GM12878 (cell line): Measurements from ENCODE around the gene HEYL. TPM values are rescaled to one million over a fixed set of nuclear protein-coding genes. Genes with fewer than 3 reads are reported as not detected.

Experiments
- ATAC-seq: fragments of 200-7000 bp; cut with Tn5 transposase; 3 replicates; pipeline ENCODE4 v1.9.1; 2020; ENCODE audit warnings: mild to moderate bottlenecking, moderate library complexity
- BruUV-seq: library from RNA; stranded (reverse); fragments of 400-500 nt; replicated peaks from 2 replicates; lab custom pipeline; 2021; lab: Mats Ljungman, UMichigan
- CTCF ChIA-PET: fragments of 300-600 bp; sonication (Branson Sonifier 250); formaldehyde crosslinking; extraction: SDS; loops from one replicate; lab custom pipeline; 2021; ENCODE audit warnings: inconsistent platforms; lab: Yijun Ruan, JAX
- POLR2A ChIA-PET: fragments of 350-600 bp; formaldehyde crosslinking; extraction: SDS; loops from one replicate; lab custom pipeline; 2021; ENCODE audit warnings: inconsistent platforms; lab: Charles Lee
- RAD21 ChIA-PET: fragments of 300-600 bp; sonication (Branson Sonifier 250); formaldehyde crosslinking; loops from one replicate; lab custom pipeline; 2023; ENCODE audit warnings: antibody characterized with exemption; ENCODE audit not compliant: unreplicated experiment; lab: Charles Lee
- SMC1A ChIA-PET: fragments of 300-600 bp; sonication (Branson Sonifier 250); formaldehyde crosslinking; loops from one replicate; lab custom pipeline; 2023; ENCODE audit not compliant: unreplicated experiment, uncharacterized antibody; lab: Charles Lee
- DNase-seq: peaks from one replicate; pipeline ENCODE4 v3.0.0-alpha.2; 2011; ENCODE audit warnings: low read depth, low spot score
- FAIRE-seq: peaks from 3 replicates; lab custom pipeline; 2011; peaks lifted over from hg19 to GRCh38; lab: Jason Lieb, UNC
- H2AFZ ChIP-seq: 2 replicates; pipeline ENCODE4 v1.6.0; 2011; ENCODE audit warnings: low read depth, low read length, control low read depth; ENCODE audit not compliant: control insufficient read depth
- H3K27ac ChIP-seq: 2 replicates; pipeline ENCODE4 v1.5.1; 2011; ENCODE audit warnings: control low read depth; ENCODE audit not compliant: control insufficient read depth, insufficient read depth
- H3K27me3 ChIP-seq, 2 experiments: replicated peaks in 1 of 2; 2 replicates each; pipeline versions ENCODE4 v1.6.0 to v1.6.1; 2011; ENCODE audit warnings: low read length in 1 of 2; ENCODE audit not compliant: control insufficient read depth in 2 of 2, insufficient read depth in 2 of 2
- H3K36me3 ChIP-seq, 2 experiments: 2 replicates each; pipeline ENCODE4 v1.5.1; 2011; ENCODE audit warnings: low read length in 1 of 2; ENCODE audit not compliant: control insufficient read depth in 2 of 2, insufficient read depth in 2 of 2
- H3K4me1 ChIP-seq: 2 replicates; pipeline ENCODE4 v1.6.1; 2011; ENCODE audit warnings: mild to moderate bottlenecking, low read length, moderate library complexity, mixed read lengths; ENCODE audit not compliant: control insufficient read depth, insufficient read depth
- H3K4me2 ChIP-seq: 2 replicates; pipeline ENCODE4 v1.6.0; 2011; ENCODE audit warnings: control low read depth; ENCODE audit not compliant: control insufficient read depth, insufficient read depth
- H3K4me3 ChIP-seq: fragments of 200-600 bp; sonication (generic); 2 replicates; pipeline ENCODE4 v1.5.1; 2016
- H3K79me2 ChIP-seq: 2 replicates; pipeline ENCODE4 v1.6.0; 2011; ENCODE audit warnings: low read length; ENCODE audit not compliant: control insufficient read depth, insufficient read depth
- H3K9ac ChIP-seq: 2 replicates; pipeline ENCODE4 v1.8.0; 2011; ENCODE audit warnings: low read length, control low read depth, mixed read lengths; ENCODE audit not compliant: control insufficient read depth, insufficient read depth
- H3K9me3 ChIP-seq: replicated peaks from 3 replicates; pipeline ENCODE4 v1.5.1; 2011; ENCODE audit warnings: mild to moderate bottlenecking, low read length; ENCODE audit not compliant: control insufficient read depth, insufficient read depth
- H4K20me1 ChIP-seq: 2 replicates; pipeline ENCODE4 v1.6.0; 2011; ENCODE audit not compliant: control insufficient read depth, insufficient read depth
- CBX5 ChIP-seq: sonication (generic); IDR thresholded peaks from 2 replicates; pipeline ENCODE4 v1.6.1; 2016; ENCODE audit warnings: low read depth, moderate library complexity, mild to moderate bottlenecking, inconsistent platforms
- CHD1 ChIP-seq: IDR thresholded peaks from 2 replicates; pipeline ENCODE4 v1.6.1; 2012; ENCODE audit warnings: low read depth, low read length, improper control_type of control experiment
- KLF5 ChIP-seq: fragments of 450-650 bp; IDR thresholded peaks from 2 replicates; pipeline ENCODE4 v1.6.1; 2014; ENCODE audit warnings: mild to moderate bottlenecking; ENCODE audit not compliant: partially characterized antibody
- NFYB ChIP-seq: IDR thresholded peaks from 2 replicates; pipeline ENCODE4 v1.6.1; 2011; ENCODE audit warnings: low read depth, mild to moderate bottlenecking, low read length, improper control_type of control experiment, moderate library complexity; ENCODE audit not compliant: insufficient read depth
- NR2F1 ChIP-seq: fragments of 450-650 bp; conservative IDR thresholded peaks from 2 replicates; pipeline ENCODE4 v1.6.1; 2017; ENCODE audit warnings: mild to moderate bottlenecking
- STAT1 ChIP-seq: fragments of 450-650 bp; conservative IDR thresholded peaks from 2 replicates; pipeline ENCODE4 v1.6.1; 2014; ENCODE audit warnings: antibody characterized with exemption, mild to moderate bottlenecking
- ZNF207 ChIP-seq: fragments of 450-650 bp; IDR thresholded peaks from 2 replicates; pipeline ENCODE4 v1.6.1; 2014; ENCODE audit warnings: antibody characterized with exemption, mild to moderate bottlenecking, borderline replicate concordance
- ZNF24 ChIP-seq: fragments of 450-650 bp; IDR thresholded peaks from 2 replicates; pipeline ENCODE4 v1.6.1; 2017; ENCODE audit warnings: antibody characterized with exemption, mild to moderate bottlenecking
- WGBS: methylation state at CpG from one replicate; pipeline ENCODE4 v1.1.6; 2016; ENCODE audit warnings: low lambda C conversion rate; ENCODE audit not compliant: insufficient replicate concordance, insufficient coverage; ENCODE audit errors: missing lambda C conversion rate; 5-methylcytosine and 5-hydroxymethylcytosine counted together
- in situ Hi-C: fragments of 300-500 bp; cut with MboI; formaldehyde crosslinking; loops from 9 replicates; pipeline ENCODE4 v1.14.3; 2018; ENCODE audit warnings: mixed read lengths
- intact Hi-C: fragments of 100-400 bp; cut with micrococcal nuclease; formaldehyde crosslinking; loops from one replicate; pipeline ENCODE4 v1.14.2; 2022; ENCODE audit not compliant: unreplicated experiment
- polyA plus RNA-seq, 11 experiments: library from polyadenylated mRNA; depleted of rRNA in 4 of 11; unstranded in 6 of 11; stranded (reverse) in 5 of 11; fragments of >200 nt; fragmentation: Nextera tagmentation in 4 of 11; fragmentation: Illumina TruSeq in 1 of 11; extraction: Ambion mirVana in 4 of 11; extraction: Trizol in 1 of 11; gene quantifications; 1 replicate in 1 of 11; 2 replicates in 10 of 11; pipeline versions ENCODE4 v1.2.1 to v1.2.3, GENCODE V29; 2011 to 2016; ENCODE audit warnings: inconsistent platforms in 2 of 11, missing spikeins in 2 of 11, low read depth in 1 of 11
- total RNA-seq, 4 experiments: library from RNA; depleted of rRNA in 3 of 4; stranded (reverse); fragments of >200 nt in 3 of 4; fragmentation: Illumina TruSeq in 1 of 4; extraction: Trizol in 1 of 4; gene quantifications; 2 replicates each; pipeline versions ENCODE4 v1.2.1 to v1.2.3, GENCODE V29; 2013 to 2021
- TF ChIP-seq, protein P1 (sequence below): fragments of 150-350 bp; IDR thresholded peaks from 2 replicates; pipeline ENCODE4 v1.6.1; 2014; ENCODE audit warnings: mild to moderate bottlenecking, low read depth, low read length

The HEYL gene
- total and polyA plus RNA-seq, 10 of the 15 experiments (the other 5 are each of a cell fraction or from before 2014, with no cell fraction given) = under 0.01 to 0.04 TPM; not detected in 8

DNA sequence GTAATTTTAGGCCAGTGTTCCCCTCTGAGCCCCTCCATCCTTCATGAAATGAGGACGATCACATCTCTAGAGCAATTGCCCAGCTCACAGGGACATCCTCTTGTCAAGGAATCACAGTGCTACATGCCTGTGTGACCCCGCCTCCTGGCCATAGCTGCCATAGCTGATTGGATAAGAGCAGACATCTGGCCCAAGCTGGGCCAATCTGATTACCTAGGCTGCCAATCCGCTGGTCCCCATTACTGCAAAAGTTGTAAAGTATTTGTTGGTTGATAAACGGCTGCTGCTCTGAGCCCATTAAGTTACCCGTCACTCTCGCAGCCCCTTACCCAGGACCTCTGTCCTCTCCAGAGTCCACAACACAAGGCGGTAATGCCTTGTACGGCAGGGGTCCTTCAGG lies 24.1 kb upstream of the HEYL start:
- SMC1A ChIA-PET = no interaction called here

DNA sequence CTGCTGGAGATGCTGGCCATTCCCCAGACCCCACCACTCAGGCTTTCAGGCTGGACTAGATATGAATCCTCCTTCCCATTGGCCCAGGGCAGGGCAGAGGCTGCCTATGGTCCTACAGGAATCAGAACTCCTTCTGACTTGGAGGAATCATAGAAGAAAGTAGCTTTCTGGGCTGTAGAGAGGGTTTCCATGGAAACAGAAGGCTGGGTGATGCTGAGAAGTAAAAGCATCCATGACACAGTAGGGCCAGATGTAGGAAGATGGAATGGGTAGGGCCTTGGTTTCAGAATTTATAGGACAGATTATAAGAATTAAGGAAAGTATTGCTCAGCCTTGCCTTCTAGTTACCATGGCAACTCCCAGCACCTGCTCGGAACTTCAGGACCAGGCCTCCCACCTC lies 23.4 kb upstream of the HEYL start:
- ChIA-PET RAD21 (no interaction called here), CTCF (interaction anchor here (1.0 kb wide), 1 partner anchor 15 kb away, joined by 3 read pairs; no protein-coding TSS in a partner anchor), SMC1A (interaction anchor here (0.6 kb wide), 2 partner anchors 57 to 66 kb away, joined by 3 read pairs; no protein-coding TSS in a partner anchor), POLR2A (no interaction called here)
- Histone ChIP-seq H3K27me3 (no peaks in the 10 kb centered on the region), H3K36me3 (no peaks in the 10 kb centered on the region), H3K9ac (no peak overlapping the region), H3K4me3 (no peak overlapping the region), H3K27ac (no peak overlapping the region), H3K4me1 (peaks cover 27% of the 10 kb centered on the region), H3K4me2 (no peak overlapping the region), H3K79me2 (no peaks in the 10 kb centered on the region), H2AFZ (no peak overlapping the region), H4K20me1 (no peaks in the 10 kb centered on the region), H3K9me3 (no peaks in the 10 kb centered on the region)
- in situ Hi-C loops = no loop called here
- intact Hi-C loops = no loop called here
- FAIRE-seq = no peak
- no peak for TF ChIP-seq KLF5
- no peak for TF ChIP-seq ZNF24
- no peak for DNase-seq
- no peak for ATAC-seq
- 88% methylated on average over 1 of the region's 1 CpG for WGBS
- BruUV-seq = no TSS peak

More for the DNA sequence above, 24.1 kb upstream of the HEYL start:
- ChIA-PET CTCF (no interaction called here), RAD21 (no interaction called here), POLR2A (no interaction called here)
- no peak for FAIRE-seq
- Histone ChIP-seq H3K9ac (no peak overlapping the region), H3K36me3 (no peaks in the 10 kb centered on the region), H2AFZ (no peak overlapping the region), H3K27ac (no peak overlapping the region), H3K9me3 (no peaks in the 10 kb centered on the region; the same call in 2 of the 3 replicates), H3K4me3 (no peak overlapping the region), H3K27me3 (no peaks in the 10 kb centered on the region), H3K79me2 (no peaks in the 10 kb centered on the region), H3K4me2 (no peak overlapping the region), H3K4me1 (peaks cover 33% of the 10 kb centered on the region), H4K20me1 (no peaks in the 10 kb centered on the region)
- DNase-seq = no peak
- TF ChIP-seq CHD1 = no peak
- TF ChIP-seq ZNF207 = no peak
- TF ChIP-seq NFYB = 0 out of 2 replicates have a peak, but pooled peaks have one; percentile 36
- TF ChIP-seq CBX5 = no peak
- TF ChIP-seq NR2F1 = no peak
- TF ChIP-seq, protein P1, sequence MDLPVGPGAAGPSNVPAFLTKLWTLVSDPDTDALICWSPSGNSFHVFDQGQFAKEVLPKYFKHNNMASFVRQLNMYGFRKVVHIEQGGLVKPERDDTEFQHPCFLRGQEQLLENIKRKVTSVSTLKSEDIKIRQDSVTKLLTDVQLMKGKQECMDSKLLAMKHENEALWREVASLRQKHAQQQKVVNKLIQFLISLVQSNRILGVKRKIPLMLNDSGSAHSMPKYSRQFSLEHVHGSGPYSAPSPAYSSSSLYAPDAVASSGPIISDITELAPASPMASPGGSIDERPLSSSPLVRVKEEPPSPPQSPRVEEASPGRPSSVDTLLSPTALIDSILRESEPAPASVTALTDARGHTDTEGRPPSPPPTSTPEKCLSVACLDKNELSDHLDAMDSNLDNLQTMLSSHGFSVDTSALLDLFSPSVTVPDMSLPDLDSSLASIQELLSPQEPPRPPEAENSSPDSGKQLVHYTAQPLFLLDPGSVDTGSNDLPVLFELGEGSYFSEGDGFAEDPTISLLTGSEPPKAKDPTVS = no peak
- TF ChIP-seq STAT1 = no peak
- BruUV-seq = no TSS peak
- intact Hi-C loops = no loop called here
- WGBS = 89% methylated on average over 8 of the region's 8 CpGs
- ATAC-seq = no peak
- in situ Hi-C loops = no loop called here
